ENCODE measurements around the gene MAP4K4.

MAP4K4 gene

DNA sequence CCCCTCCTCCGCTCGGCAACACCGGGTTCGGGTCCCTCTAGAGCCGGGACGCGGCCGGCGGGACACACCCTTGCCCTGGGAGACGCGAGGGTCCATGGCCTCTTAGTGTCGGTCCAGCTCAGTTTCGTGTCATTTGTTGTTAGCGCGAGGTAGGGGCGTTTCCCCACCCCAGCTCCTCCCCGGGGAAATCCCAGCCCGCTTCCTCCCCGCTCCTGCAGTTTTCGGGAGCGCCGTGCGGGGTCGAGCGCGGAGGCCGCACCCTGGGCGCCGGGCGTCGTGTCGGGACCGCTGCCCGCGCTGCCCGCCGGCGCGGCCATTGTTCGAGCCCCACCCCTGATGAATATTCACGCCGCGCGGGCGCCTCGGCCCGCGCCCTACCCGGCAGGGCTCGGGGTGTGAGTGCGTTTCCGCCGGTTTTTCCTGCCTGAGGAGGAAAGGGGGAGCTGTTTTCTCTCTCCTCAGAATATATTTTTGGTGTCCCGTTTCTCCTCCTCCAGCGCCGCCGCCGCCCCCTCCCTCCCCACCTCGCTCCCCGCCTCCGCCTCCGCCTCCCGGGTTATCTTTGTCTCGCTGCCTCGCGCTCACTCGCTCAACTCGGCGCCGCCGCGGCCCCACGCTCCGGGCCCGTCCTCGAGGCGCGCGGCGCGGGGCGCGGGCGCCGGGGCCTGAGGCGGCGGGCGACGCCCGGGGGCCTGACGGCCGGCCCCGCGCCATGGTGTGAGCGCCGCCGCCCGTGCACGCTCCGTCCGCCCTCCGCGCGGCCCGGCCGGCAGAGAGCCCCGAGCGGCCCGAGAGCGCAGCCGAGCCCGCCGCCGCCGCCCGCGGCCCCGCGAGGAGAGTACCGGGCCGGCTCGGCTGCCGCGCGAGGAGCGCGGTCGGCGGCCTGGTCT is at the start of gene MAP4K4:
Gene MAP4K4 (plus strand): TSS at position 584 of the 890 bp plus-strand sequence. CDS start 374 bp downstream, outside the sequence.
- peak; percentile 67 for TF ChIP-seq POLR2A (IDR thresholded peaks at IDR 0.05; ENCODE audit: low read length)
- no peak for TF ChIP-seq GATA1 (IDR thresholded peaks at IDR 0.05; ENCODE audit: low read depth, low read length)
- peak; percentile 87 to 91 for DNase-seq

- TF ChIP-seq GATA1 (IDR thresholded peaks at IDR 0.05; ENCODE audit: low read depth, low read length) (no peak), POLR2A (IDR thresholded peaks at IDR 0.05; ENCODE audit: low read length) (no peak)
- no peak for DNase-seq
These were observed 44.0 kb upstream of the MAP4K4 start for GRCh38 chr2:101653469-101653868.

DNA sequence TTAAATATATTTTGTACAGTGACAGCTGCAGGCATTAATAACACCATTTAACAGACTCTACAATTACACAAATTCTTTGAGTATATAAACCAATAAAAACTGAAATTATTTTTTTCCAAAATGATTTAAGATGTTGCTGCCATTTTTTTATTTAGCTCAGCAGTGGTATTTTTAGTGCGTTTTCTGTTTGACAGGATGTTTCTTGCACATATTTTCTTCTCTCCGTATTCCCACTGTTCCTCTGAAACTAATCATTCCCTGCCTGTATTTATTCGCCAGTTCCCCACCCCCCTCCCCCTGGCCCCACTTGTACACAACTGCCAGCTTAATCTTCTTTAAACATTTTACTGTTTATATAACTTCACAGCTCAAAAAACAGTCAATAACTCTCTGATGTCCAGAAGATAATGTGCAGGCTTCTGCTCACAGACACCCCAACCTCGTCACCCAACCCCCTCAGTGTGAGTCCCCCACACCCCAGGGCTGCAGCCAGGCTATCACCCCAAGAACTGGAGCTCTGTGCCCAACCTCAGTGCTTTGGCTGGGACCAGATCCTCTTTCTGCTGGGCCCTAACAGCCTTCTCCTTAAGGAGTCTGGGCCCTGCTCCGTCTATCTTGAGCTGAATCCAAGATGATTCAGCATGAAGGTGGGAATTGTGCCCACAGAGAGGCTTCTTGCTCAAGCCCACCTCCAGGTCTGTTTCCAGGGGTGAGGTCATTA is 41.6 kb upstream of the MAP4K4 start:
- TF ChIP-seq GATA1 (IDR thresholded peaks at IDR 0.05; ENCODE audit: low read depth, low read length) (no peak), POLR2A (IDR thresholded peaks at IDR 0.05; ENCODE audit: low read length) (no peak)
- DNase-seq = no peak

DNA sequence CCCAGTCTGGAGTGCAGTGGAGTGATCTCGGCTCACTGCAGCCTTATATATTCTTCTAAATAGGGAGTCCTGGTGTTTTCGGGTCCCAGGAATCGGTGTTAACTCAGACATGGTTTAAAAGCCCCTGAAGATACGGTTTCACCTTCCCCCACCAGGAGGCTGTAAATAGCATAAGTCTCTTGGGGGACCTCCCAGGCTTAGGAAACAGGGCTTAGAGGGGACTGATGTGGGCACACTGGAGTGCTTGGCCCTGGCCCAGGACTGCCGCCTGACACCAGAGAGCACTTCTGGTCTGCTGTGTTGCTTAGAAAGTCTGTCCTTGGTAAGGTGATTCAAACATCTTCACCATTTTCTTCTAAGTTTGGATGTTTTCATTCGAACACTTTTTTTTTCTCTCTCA is 39.7 kb upstream of the MAP4K4 start:
- DNase-seq = peak in 1 of 2 experiments; percentile 9
- TF ChIP-seq POLR2A (IDR thresholded peaks at IDR 0.05; ENCODE audit: low read length) = no peak
- no peak for TF ChIP-seq GATA1 (IDR thresholded peaks at IDR 0.05; ENCODE audit: low read depth, low read length)

DNA sequence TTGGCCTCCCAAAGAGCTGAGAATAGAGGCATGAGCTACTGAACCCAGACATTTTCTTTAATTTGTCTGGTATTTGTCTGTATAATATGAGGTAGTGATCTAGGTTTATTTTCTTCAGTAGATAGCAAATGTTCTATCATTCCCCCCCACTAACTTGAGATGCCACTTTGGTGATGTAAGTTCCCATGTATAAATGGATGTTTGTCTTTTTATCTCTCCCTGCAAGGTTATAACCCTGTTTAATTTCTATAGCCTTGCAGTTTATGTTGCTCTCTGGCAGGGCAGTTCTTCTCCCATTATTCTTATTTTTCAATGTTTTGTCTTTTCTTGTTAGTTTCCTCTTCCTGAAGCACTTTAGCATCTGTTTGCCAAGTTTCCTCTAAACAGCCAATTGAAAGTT is 39.1 kb upstream of the MAP4K4 start:
- no peak for DNase-seq
- TF ChIP-seq POLR2A (IDR thresholded peaks at IDR 0.05; ENCODE audit: low read length) = no peak
- TF ChIP-seq GATA1 (IDR thresholded peaks at IDR 0.05; ENCODE audit: low read depth, low read length) = no peak

DNA sequence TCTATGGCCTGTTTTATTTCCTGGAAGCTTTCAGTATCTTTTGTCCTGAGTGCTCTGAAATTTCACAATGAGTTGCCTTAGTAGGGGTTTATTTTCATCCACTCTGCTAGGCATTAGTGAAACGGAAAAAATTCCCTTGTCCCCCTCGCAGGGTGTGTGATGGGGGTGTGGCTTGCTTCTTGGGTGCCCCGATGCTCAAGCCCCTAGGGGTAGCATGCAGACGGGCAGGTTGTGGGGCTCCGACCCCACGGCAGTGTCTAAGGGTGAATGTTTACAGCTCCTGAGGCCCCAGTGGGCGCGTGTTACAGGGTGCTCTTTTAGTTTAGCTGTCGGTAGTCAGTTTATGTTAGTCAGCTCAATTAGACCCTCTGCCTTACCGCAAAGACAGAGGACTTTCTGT is 32.2 kb upstream of the MAP4K4 start:
- no peak for TF ChIP-seq POLR2A (IDR thresholded peaks at IDR 0.05; ENCODE audit: low read length)
- no peak for TF ChIP-seq GATA1 (IDR thresholded peaks at IDR 0.05; ENCODE audit: low read depth, low read length)
- DNase-seq = no peak

DNA sequence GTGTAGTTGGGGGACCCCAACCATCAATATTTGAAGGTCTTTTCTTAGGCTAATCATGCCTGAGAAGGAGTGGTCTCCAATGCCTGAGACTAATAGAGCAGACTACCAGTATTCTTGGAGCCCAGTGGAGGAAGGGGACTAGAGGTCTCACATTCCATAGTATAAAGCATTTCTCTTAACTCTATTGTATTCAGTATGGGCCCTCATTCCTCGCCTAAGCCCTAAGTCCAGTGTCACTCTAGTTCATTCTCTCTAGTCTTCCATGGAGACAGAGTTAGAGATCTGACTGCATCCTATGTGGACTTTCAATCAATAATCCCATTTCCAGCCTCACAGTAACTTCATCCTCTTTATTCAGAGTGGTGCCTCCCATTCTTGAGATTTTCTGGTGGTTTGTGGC is 29.7 kb upstream of the MAP4K4 start:
- TF ChIP-seq POLR2A (IDR thresholded peaks at IDR 0.05; ENCODE audit: low read length) (no peak), GATA1 (IDR thresholded peaks at IDR 0.05; ENCODE audit: low read depth, low read length) (no peak)
- DNase-seq = no peak

DNA sequence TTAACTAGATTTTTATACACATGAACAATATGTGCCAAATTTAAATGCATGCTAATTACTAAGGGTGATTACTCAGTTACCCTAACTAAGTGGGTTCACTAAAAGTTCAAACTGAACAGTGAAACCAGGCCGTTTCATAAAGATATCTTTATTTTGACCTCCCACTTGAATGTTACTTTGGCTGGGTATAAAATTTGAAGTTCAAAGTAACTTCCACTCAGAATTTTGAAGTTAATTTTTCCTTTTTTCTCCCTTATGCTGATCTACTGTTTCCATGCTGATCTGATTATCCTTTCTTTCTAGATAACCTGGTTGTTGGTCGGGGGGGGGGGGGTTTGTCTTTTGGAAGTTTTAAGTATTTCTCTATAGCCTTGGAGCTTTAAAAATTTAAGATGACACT is 25.5 kb upstream of the MAP4K4 start:
- no peak for DNase-seq
- TF ChIP-seq GATA1 (IDR thresholded peaks at IDR 0.05; ENCODE audit: low read depth, low read length) (no peak), POLR2A (IDR thresholded peaks at IDR 0.05; ENCODE audit: low read length) (no peak)

DNA sequence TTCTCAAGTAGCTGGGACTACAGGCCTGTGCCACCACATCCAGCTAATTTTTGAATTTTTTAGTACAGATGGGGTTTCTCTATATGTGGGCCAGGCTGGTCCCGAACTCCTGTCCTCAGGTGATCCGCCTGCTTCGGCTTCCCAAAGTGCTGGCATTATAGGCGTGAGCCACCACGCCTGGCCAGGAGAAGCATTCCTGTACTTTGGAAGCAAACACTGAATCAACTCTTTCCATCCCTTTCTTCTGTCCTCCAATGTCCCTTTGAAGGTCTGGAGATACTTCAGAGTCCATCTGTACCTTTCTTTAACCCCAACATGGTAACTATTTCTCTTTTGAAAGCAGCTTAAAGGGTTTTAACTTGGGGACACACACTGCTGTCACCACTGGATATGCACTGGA is 23.6 kb upstream of the MAP4K4 start:
- DNase-seq = no peak

GRCh38 chr2:101675512-101675911 is 22.0 kb upstream of the MAP4K4 start:
- TF ChIP-seq POLR2A (IDR thresholded peaks at IDR 0.05; ENCODE audit: low read length) (no peak), GATA1 (IDR thresholded peaks at IDR 0.05; ENCODE audit: low read depth, low read length) (no peak)
- DNase-seq = no peak

More for the DNA sequence above, 23.6 kb upstream of the MAP4K4 start:
- TF ChIP-seq GATA1 (IDR thresholded peaks at IDR 0.05; ENCODE audit: low read depth, low read length) (no peak), POLR2A (IDR thresholded peaks at IDR 0.05; ENCODE audit: low read length) (no peak)

DNA sequence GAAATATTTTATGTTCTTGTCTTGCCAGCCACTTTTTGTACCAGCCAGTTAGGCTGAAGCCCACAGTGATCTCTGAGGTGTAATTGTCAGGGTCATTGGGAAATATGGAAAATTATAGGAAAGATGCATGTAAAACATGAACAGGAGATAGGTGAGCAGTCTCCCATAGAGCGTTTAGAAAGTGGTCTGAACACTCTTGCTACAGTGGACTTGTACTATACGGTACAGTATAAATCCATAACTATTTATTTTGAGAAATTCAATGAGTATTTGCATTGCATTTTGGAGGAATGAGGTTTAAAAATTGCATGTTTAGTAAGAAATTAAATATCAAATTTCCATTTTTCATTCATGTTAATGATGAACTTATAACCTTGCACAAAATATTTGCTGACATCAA is 20.8 kb upstream of the MAP4K4 start:
- no peak for DNase-seq
- TF ChIP-seq GATA1 (IDR thresholded peaks at IDR 0.05; ENCODE audit: low read depth, low read length) (no peak), POLR2A (IDR thresholded peaks at IDR 0.05; ENCODE audit: low read length) (no peak)

DNA sequence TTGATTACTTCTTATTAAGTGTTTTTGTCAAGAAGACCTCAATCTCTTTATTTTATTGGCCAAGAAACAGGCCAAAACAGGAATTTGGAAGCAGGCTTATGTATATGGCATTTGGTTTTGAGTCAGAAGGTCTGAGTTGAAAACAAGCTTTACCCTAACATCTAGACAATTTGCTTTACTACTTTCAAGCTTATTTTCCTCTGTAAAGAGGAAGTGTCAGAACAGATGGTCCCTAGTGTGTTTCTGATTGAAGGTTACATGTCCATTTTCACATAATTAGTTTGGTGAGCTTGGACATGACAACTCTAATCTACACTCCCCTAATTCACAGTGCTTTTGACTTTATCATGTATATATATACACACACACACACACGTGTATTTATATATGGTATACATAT is 19.8 kb upstream of the MAP4K4 start:
- no peak for TF ChIP-seq GATA1 (IDR thresholded peaks at IDR 0.05; ENCODE audit: low read depth, low read length)
- no peak for TF ChIP-seq POLR2A (IDR thresholded peaks at IDR 0.05; ENCODE audit: low read length)

GRCh38 chr2:101678379-101678778 is 19.1 kb upstream of the MAP4K4 start:
- TF ChIP-seq POLR2A (IDR thresholded peaks at IDR 0.05; ENCODE audit: low read length) = no peak
- TF ChIP-seq GATA1 (IDR thresholded peaks at IDR 0.05; ENCODE audit: low read depth, low read length) = no peak
- no peak for DNase-seq

More for the DNA sequence above, 19.8 kb upstream of the MAP4K4 start:
- no peak for DNase-seq

- TF ChIP-seq POLR2A (IDR thresholded peaks at IDR 0.05; ENCODE audit: low read length) (no peak), GATA1 (IDR thresholded peaks at IDR 0.05; ENCODE audit: low read depth, low read length) (no peak)
- DNase-seq = no peak
These were observed 18.3 kb upstream of the MAP4K4 start for GRCh38 chr2:101679037-101679726.

Data from erythroblast (primary cell).